CD4-positive, CD25-positive, alpha-beta regulatory T cell (primary cell): ENCODE data around the gene TMEM115. TPM values are rescaled to one million over a fixed set of nuclear protein-coding genes. Genes with fewer than 3 reads are reported as not detected.

Source experiments
- ATAC-seq, 2 donors: fragments of 150-1000 bp; cut with Tn5 transposase; one replicate each; pipeline ENCODE4 v1.10.0; 2021; ENCODE audit warnings: low read depth in 2 of 2, moderate number of reproducible peaks in 2 of 2, moderate library complexity in 1 of 2
- DNase-seq, 3 donors: peaks; one replicate each; pipeline versions ENCODE4 v3.0.0 to v3.0.0-alpha.2; 2012 to 2022; ENCODE audit warnings: mixed read lengths in 1 of 3
- H3K27ac ChIP-seq: one replicate; pipeline ENCODE4 v1.7.0; 2013; ENCODE audit warnings: mild to moderate bottlenecking, low read length; ENCODE audit not compliant: insufficient read depth, poor library complexity, severe bottlenecking
- H3K27me3 ChIP-seq: one replicate; pipeline ENCODE4 v1.7.0; 2013; ENCODE audit warnings: low read length; ENCODE audit not compliant: control insufficient read depth, insufficient read depth
- H3K36me3 ChIP-seq: one replicate; pipeline ENCODE4 v1.7.0; 2013; ENCODE audit warnings: mild to moderate bottlenecking, low read length, moderate library complexity; ENCODE audit not compliant: control insufficient read depth, insufficient read depth
- H3K4me1 ChIP-seq: 2 replicates; pipeline ENCODE4 v1.7.0; 2013; ENCODE audit warnings: mild to moderate bottlenecking, low read length; ENCODE audit not compliant: insufficient read depth, control insufficient read depth, poor library complexity, severe bottlenecking
- H3K4me3 ChIP-seq: one replicate; pipeline ENCODE4 v1.7.0; 2013; ENCODE audit warnings: low read depth, mild to moderate bottlenecking, low read length, moderate library complexity
- H3K9me3 ChIP-seq, 2 experiments: 1 replicate in 1 of 2; 2 replicates in 1 of 2; pipeline ENCODE4 v1.7.0; 2013; ENCODE audit warnings: low read length in 2 of 2, mild to moderate bottlenecking in 1 of 2, moderate library complexity in 1 of 2; ENCODE audit not compliant: control insufficient read depth in 2 of 2
- H3K27ac Mint-ChIP-seq, 3 donors: one replicate each; pipeline ENCODE4 v1.8.0; 2020 to 2022; ENCODE audit warnings: mild to moderate bottlenecking in 3 of 3, mixed read lengths in 3 of 3, moderate library complexity in 2 of 3
- H3K27me3 Mint-ChIP-seq: one replicate; pipeline ENCODE4 v1.8.0; 2022; ENCODE audit warnings: mild to moderate bottlenecking, mixed read lengths
- H3K36me3 Mint-ChIP-seq: one replicate; pipeline ENCODE4 v1.8.0; 2020; ENCODE audit warnings: mixed read lengths
- H3K4me1 Mint-ChIP-seq, 4 donors: one replicate each; pipeline ENCODE4 v1.8.0; 2020 to 2022; ENCODE audit warnings: mixed read lengths in 4 of 4, mild to moderate bottlenecking in 1 of 4
- H3K4me3 Mint-ChIP-seq, 4 donors: one replicate each; pipeline ENCODE4 v1.8.0; 2020 to 2022; ENCODE audit warnings: mild to moderate bottlenecking in 4 of 4, mixed read lengths in 4 of 4, moderate library complexity in 3 of 4
- H3K9me3 Mint-ChIP-seq, 7 donors: one replicate each; pipeline ENCODE4 v1.8.0; 2020 to 2022; ENCODE audit warnings: mixed read lengths in 7 of 7, mild to moderate bottlenecking in 3 of 7, moderate library complexity in 2 of 7
- polyA plus RNA-seq, 4 donors: library from polyadenylated mRNA; unstranded; fragments of 300-500 nt; fragmentation: Illumina TruSeq; gene quantifications; one replicate each; pipeline ENCODE4 v1.2.3, GENCODE V29; 2021
- total RNA-seq: library from RNA; stranded (reverse); gene quantifications from one replicate; pipeline ENCODE4 v1.2.3, GENCODE V29; 2022

TMEM115 gene
- total and polyA plus RNA-seq, 5 donors from 2014 or later: 18.3 to 38.6 (median 36.3) TPM

- DNase-seq (peak; percentile 70 to 91 (median 85)), ATAC-seq (peak; percentile 71 to 76)
- Histone ChIP-seq H3K4me1 (peaks cover 37% of the 10 kb centered on the region), H3K4me3 (peak overlapping the region; percentile 19), H3K36me3 (peaks cover 10% of the 10 kb centered on the region), H3K9me3 (no peaks in the 10 kb centered on the region), H3K27ac (peak overlapping the region; percentile 76), H3K27me3 (no peaks in the 10 kb centered on the region)
- Mint-ChIP-seq H3K27me3 (no peaks in the 10 kb centered on the region), H3K4me1 (peaks cover 6 to 52% (median 15%) of the 10 kb centered on the region in 4 donors), H3K9me3 (no peaks in the 10 kb centered on the region), H3K27ac (peak overlapping the region; percentile 88 to 95 (median 89)), H3K36me3 (peaks cover under 1% of the 10 kb centered on the region), H3K4me3 (peak overlapping the region; percentile 86 to 94 (median 90))
Measured at GRCh38 chr3:50321336-50322114, 37.8 kb downstream of the TMEM115 start.

- H3K27ac Mint-ChIP-seq: peak overlapping the region; percentile 84 to 87 (median 87)
Measured at GRCh38 chr3:50320853-50321335, 38.4 kb downstream of the TMEM115 start.

GRCh38 chr3:50319894-50320625, 39.3 kb downstream of the TMEM115 start:
- Histone ChIP-seq H3K4me1 (peaks cover 44% of the 10 kb centered on the region), H3K27ac (no peak overlapping the region), H3K27me3 (no peaks in the 10 kb centered on the region), H3K36me3 (no peaks in the 10 kb centered on the region), H3K9me3 (no peaks in the 10 kb centered on the region), H3K4me3 (peak overlapping the region; percentile 84)
- Mint-ChIP-seq H3K4me3 (peak overlapping the region; percentile 93 to 95 (median 94)), H3K27ac (peak overlapping the region; percentile 84 to 87 (median 87)), H3K36me3 (peaks cover 3% of the 10 kb centered on the region), H3K4me1 (peaks cover 10 to 56% (median 22%) of the 10 kb centered on the region in 4 donors), H3K27me3 (no peaks in the 10 kb centered on the region), H3K9me3 (no peaks in the 10 kb centered on the region)
- DNase-seq (no peak), ATAC-seq (no peak)

More at GRCh38 chr3:50320853-50321335, 38.4 kb downstream of the TMEM115 start:
- peak in 1 of 3 donors; percentile 72 for DNase-seq
- H3K27ac ChIP-seq: peak overlapping the region; percentile 76
- no peaks in the 10 kb centered on the region for H3K9me3 ChIP-seq
- Mint-ChIP-seq H3K4me1 (peaks cover 10 to 58% (median 19%) of the 10 kb centered on the region in 4 donors), H3K9me3 (no peaks in the 10 kb centered on the region), H3K36me3 (peaks cover 3% of the 10 kb centered on the region), H3K4me3 (peak overlapping the region; percentile 93 to 95 (median 94)), H3K27me3 (no peaks in the 10 kb centered on the region)
- peak; percentile 38 to 47 for ATAC-seq
- H3K4me3 ChIP-seq: peak overlapping the region; percentile 84
- H3K4me1 ChIP-seq: peaks cover 43% of the 10 kb centered on the region
- no peaks in the 10 kb centered on the region for H3K27me3 ChIP-seq
- H3K36me3 ChIP-seq: peaks cover 6% of the 10 kb centered on the region

- H3K4me3 ChIP-seq: no peak overlapping the region
- Mint-ChIP-seq H3K4me1 (peaks cover 5 to 51% (median 20%) of the 10 kb centered on the region in 4 donors), H3K9me3 (no peaks in the 10 kb centered on the region), H3K4me3 (peak overlapping the region; percentile 15 to 94 (median 80)), H3K27ac (peak overlapping the region in 1 of 3 donors; percentile 29), H3K36me3 (peaks cover 3% of the 10 kb centered on the region), H3K27me3 (no peaks in the 10 kb centered on the region)
- no peak for ATAC-seq
- no peak overlapping the region for H3K27ac ChIP-seq
- H3K36me3 ChIP-seq: no peaks in the 10 kb centered on the region
- no peak for DNase-seq
- H3K27me3 ChIP-seq: no peaks in the 10 kb centered on the region
- H3K4me1 ChIP-seq: peaks cover 44% of the 10 kb centered on the region
- no peaks in the 10 kb centered on the region for H3K9me3 ChIP-seq
Measured at GRCh38 chr3:50319181-50319893, 40.0 kb downstream of the TMEM115 start.

- Mint-ChIP-seq H3K27ac (peak overlapping the region in 2 of 3 donors; percentile 25 to 29), H3K36me3 (peaks cover 3% of the 10 kb centered on the region), H3K27me3 (peaks cover 5% of the 10 kb centered on the region), H3K4me3 (peak overlapping the region in 3 of 4 donors; percentile 2 to 94 (median 48)), H3K9me3 (no peaks in the 10 kb centered on the region), H3K4me1 (peaks cover 5 to 51% (median 21%) of the 10 kb centered on the region in 4 donors)
- Histone ChIP-seq H3K36me3 (no peaks in the 10 kb centered on the region), H3K4me3 (no peak overlapping the region), H3K27ac (no peak overlapping the region), H3K4me1 (peaks cover 44% of the 10 kb centered on the region), H3K27me3 (no peaks in the 10 kb centered on the region), H3K9me3 (no peaks in the 10 kb centered on the region)
- no peak for ATAC-seq
- DNase-seq: no peak
Measured at GRCh38 chr3:50318615-50319014, 40.7 kb downstream of the TMEM115 start.

GRCh38 chr3:50318163-50318562, 41.2 kb downstream of the TMEM115 start:
- Histone ChIP-seq H3K27ac (no peak overlapping the region), H3K36me3 (no peaks in the 10 kb centered on the region), H3K4me1 (peaks cover 44% of the 10 kb centered on the region), H3K4me3 (no peak overlapping the region), H3K27me3 (no peaks in the 10 kb centered on the region), H3K9me3 (no peaks in the 10 kb centered on the region)
- peaks cover 5% of the 10 kb centered on the region for H3K27me3 Mint-ChIP-seq
- H3K36me3 Mint-ChIP-seq: peaks cover 3% of the 10 kb centered on the region
- no peak for DNase-seq
- peaks cover 5 to 50% (median 21%) of the 10 kb centered on the region in 4 donors for H3K4me1 Mint-ChIP-seq
- no peaks in the 10 kb centered on the region for H3K9me3 Mint-ChIP-seq
- H3K27ac Mint-ChIP-seq: peak overlapping the region in 1 of 3 donors; percentile 25
- no peak for ATAC-seq
- H3K4me3 Mint-ChIP-seq: peak overlapping the region in 3 of 4 donors; percentile 13 to 94 (median 38)

- H3K27me3 Mint-ChIP-seq: peaks cover 5% of the 10 kb centered on the region
- H3K27me3 ChIP-seq: no peaks in the 10 kb centered on the region
- DNase-seq: no peak
- H3K4me1 Mint-ChIP-seq: peaks cover 5 to 47% (median 21%) of the 10 kb centered on the region in 4 donors
- H3K36me3 Mint-ChIP-seq: peaks cover 3% of the 10 kb centered on the region
- no peaks in the 10 kb centered on the region for H3K36me3 ChIP-seq
- H3K4me1 ChIP-seq: peaks cover 41% of the 10 kb centered on the region
- H3K4me3 ChIP-seq: no peak overlapping the region
- H3K27ac ChIP-seq: peak overlapping the region; percentile 62
- H3K4me3 Mint-ChIP-seq: peak overlapping the region in 2 of 4 donors; percentile 60 to 73
- H3K27ac Mint-ChIP-seq: peak overlapping the region in 1 of 3 donors; percentile 86
- H3K9me3 Mint-ChIP-seq: no peaks in the 10 kb centered on the region
- ATAC-seq: no peak
- no peaks in the 10 kb centered on the region for H3K9me3 ChIP-seq
Measured at GRCh38 chr3:50317300-50317699, 42.0 kb downstream of the TMEM115 start.
